ENCODE results near the gene AP1S2.
"Not testable (repeated sequence)": the region's sequence is repeated elsewhere in the genome, so short reads cannot be mapped to it uniquely, and the experiment has no call there.

Gene AP1S2

DNA sequence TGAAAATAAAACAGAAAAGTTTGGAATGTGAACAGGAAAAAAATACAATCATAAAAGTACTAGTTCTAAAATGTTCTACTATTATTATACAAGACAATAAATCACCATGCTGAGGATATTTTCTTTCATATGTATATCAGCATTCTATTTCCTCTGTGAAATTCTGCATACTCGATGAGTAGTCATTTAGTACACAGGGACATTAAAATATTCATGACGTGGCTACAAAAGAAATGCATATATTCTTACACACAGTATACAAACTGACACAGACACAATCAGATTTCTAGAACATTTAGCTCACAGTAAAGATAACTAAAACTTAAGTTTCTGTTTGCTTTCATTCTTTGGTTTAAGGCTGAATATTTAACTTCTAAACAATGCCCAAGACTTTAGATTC, 23.3 kb downstream of the AP1S2 start:
- not testable (repeated sequence) for H3K4me3 ChIP-seq (ENCODE audit: low read depth, low read length); H3K27me3 ChIP-seq (ENCODE audit: control insufficient read depth, insufficient read depth, low read length); H3K9me3 ChIP-seq (ENCODE audit: control insufficient read depth, insufficient read depth, low read depth, low read length); H3K9ac ChIP-seq (ENCODE audit: low read length); H3K27ac ChIP-seq (ENCODE audit: low read depth, low read length)
- peaks cover 45% of the 10 kb centered on the region for H3K36me3 ChIP-seq (ENCODE audit: control insufficient read depth, insufficient read depth, low read length)
- H3K4me1 ChIP-seq (ENCODE audit: control insufficient read depth, insufficient read depth, low read length): peaks cover 18% of the 10 kb centered on the region

- H3K27me3 ChIP-seq (ENCODE audit: control insufficient read depth, insufficient read depth, low read length): no peaks in the 10 kb centered on the region
- no peak overlapping the region for H3K4me3 ChIP-seq (ENCODE audit: low read depth, low read length)
- no peak overlapping the region for H3K9ac ChIP-seq (ENCODE audit: low read length)
- peaks cover 42% of the 10 kb centered on the region for H3K36me3 ChIP-seq (ENCODE audit: control insufficient read depth, insufficient read depth, low read length)
- no peaks in the 10 kb centered on the region for H3K9me3 ChIP-seq (ENCODE audit: control insufficient read depth, insufficient read depth, low read depth, low read length)
- peaks cover 13% of the 10 kb centered on the region for H3K4me1 ChIP-seq (ENCODE audit: control insufficient read depth, insufficient read depth, low read length)
- H3K27ac ChIP-seq (ENCODE audit: low read depth, low read length): no peak overlapping the region
Measured at GRCh38 chrX:15829217-15829616, 25.4 kb downstream of the AP1S2 start.

DNA sequence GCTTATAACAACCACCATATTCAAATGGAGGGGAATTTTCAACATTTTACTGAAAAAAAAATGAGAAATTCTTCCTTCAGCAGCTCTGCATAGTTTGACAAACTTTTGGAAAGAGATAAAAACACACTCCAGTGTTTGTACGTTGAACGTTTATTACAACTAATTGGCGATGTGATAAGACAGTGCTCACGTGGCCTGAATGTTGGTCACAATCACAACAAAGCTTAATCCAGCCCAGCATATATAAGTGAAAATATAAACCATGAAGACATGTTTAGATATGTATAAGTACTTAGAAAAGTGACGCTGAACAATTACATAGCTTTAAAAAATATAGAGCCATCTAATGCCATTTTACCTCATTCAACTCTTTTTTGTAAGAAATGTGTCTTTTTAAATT, 28.7 kb downstream of the AP1S2 start:
- Histone ChIP-seq H3K4me1 (ENCODE audit: control insufficient read depth, insufficient read depth, low read length) (no peaks in the 10 kb centered on the region; the same call in 1 of the 2 replicates), H3K9ac (ENCODE audit: low read length) (no peak overlapping the region), H3K36me3 (ENCODE audit: control insufficient read depth, insufficient read depth, low read length) (peaks cover 52% of the 10 kb centered on the region), H3K4me3 (ENCODE audit: low read depth, low read length) (no peak overlapping the region), H3K27me3 (ENCODE audit: control insufficient read depth, insufficient read depth, low read length) (no peaks in the 10 kb centered on the region), H3K27ac (ENCODE audit: low read depth, low read length) (no peak overlapping the region), H3K9me3 (ENCODE audit: control insufficient read depth, insufficient read depth, low read depth, low read length) (no peaks in the 10 kb centered on the region)

DNA sequence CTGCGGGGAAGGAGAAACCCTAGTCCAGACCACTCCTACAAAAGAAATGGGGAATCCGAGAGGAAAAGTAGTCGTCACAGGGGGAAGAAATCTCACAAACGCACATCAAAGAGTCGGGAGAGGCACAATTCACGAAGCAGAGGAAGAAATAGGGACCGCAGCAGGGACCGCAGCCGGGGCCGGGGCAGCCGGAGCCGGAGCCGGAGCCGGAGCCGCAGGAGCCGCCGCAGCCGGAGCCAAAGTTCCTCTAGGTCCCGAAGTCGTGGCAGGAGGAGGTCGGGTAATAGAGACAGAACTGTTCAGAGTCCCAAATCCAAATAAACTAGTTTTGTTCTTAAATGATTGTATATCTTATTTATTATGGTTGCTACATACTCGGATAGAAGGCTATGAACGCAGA, 31.7 kb downstream of the AP1S2 start:
- Histone ChIP-seq H3K36me3 (ENCODE audit: control insufficient read depth, insufficient read depth, low read length) (peaks cover 55% of the 10 kb centered on the region), H3K9ac (ENCODE audit: low read length) (no peak overlapping the region), H3K4me1 (ENCODE audit: control insufficient read depth, insufficient read depth, low read length) (no peaks in the 10 kb centered on the region; the same call in 1 of the 2 replicates), H3K9me3 (ENCODE audit: control insufficient read depth, insufficient read depth, low read depth, low read length) (no peaks in the 10 kb centered on the region), H3K4me3 (ENCODE audit: low read depth, low read length) (no peak overlapping the region), H3K27ac (ENCODE audit: low read depth, low read length) (no peak overlapping the region), H3K27me3 (ENCODE audit: control insufficient read depth, insufficient read depth, low read length) (no peaks in the 10 kb centered on the region)

- peaks cover 23% of the 10 kb centered on the region for H3K4me1 ChIP-seq (ENCODE audit: control insufficient read depth, insufficient read depth, low read length)
- H3K36me3 ChIP-seq (ENCODE audit: control insufficient read depth, insufficient read depth, low read length): peaks cover 59% of the 10 kb centered on the region
- H3K4me3 ChIP-seq (ENCODE audit: low read depth, low read length): no peak overlapping the region
- H3K27ac ChIP-seq (ENCODE audit: low read depth, low read length): no peak overlapping the region
- H3K9me3 ChIP-seq (ENCODE audit: control insufficient read depth, insufficient read depth, low read depth, low read length): no peaks in the 10 kb centered on the region
- H3K9ac ChIP-seq (ENCODE audit: low read length): no peak overlapping the region
- H3K27me3 ChIP-seq (ENCODE audit: control insufficient read depth, insufficient read depth, low read length): no peaks in the 10 kb centered on the region
Measured at GRCh38 chrX:15820106-15821073, 34.2 kb downstream of the AP1S2 start.

DNA sequence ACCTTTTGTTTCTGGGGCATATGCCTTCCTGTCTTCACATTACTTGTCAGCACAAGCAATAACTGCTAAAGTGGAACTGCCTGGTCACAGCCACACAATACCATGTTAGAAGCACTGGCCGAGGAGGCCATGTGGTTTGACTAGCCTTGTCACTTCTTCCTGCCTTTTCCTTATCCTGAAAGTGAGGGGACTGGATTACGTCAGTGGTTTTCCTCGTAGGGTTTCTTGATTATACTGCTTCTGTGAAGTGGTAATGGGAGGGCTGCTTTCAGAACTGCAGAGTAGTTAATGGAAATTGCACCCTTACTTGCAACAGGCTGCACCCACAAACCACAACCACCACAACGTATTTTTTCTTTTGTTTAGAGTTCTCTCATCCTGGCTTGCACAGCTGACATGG, 37.7 kb downstream of the AP1S2 start:
- Histone ChIP-seq H3K4me1 (ENCODE audit: control insufficient read depth, insufficient read depth, low read length) (peaks cover 23% of the 10 kb centered on the region), H3K9ac (ENCODE audit: low read length) (peak overlapping the region; percentile 22), H3K4me3 (ENCODE audit: low read depth, low read length) (no peak overlapping the region), H3K27me3 (ENCODE audit: control insufficient read depth, insufficient read depth, low read length) (no peaks in the 10 kb centered on the region), H3K27ac (ENCODE audit: low read depth, low read length) (peak overlapping the region; percentile 75), H3K9me3 (ENCODE audit: control insufficient read depth, insufficient read depth, low read depth, low read length) (no peaks in the 10 kb centered on the region), H3K36me3 (ENCODE audit: control insufficient read depth, insufficient read depth, low read length) (peaks cover 72% of the 10 kb centered on the region)

GRCh38 chrX:15816438-15816809, 38.2 kb downstream of the AP1S2 start:
- peaks cover 23% of the 10 kb centered on the region for H3K4me1 ChIP-seq (ENCODE audit: control insufficient read depth, insufficient read depth, low read length)
- peaks cover 72% of the 10 kb centered on the region for H3K36me3 ChIP-seq (ENCODE audit: control insufficient read depth, insufficient read depth, low read length)
- H3K4me3 ChIP-seq (ENCODE audit: low read depth, low read length): no peak overlapping the region
- H3K9ac ChIP-seq (ENCODE audit: low read length): peak overlapping the region; percentile 2
- no peaks in the 10 kb centered on the region for H3K9me3 ChIP-seq (ENCODE audit: control insufficient read depth, insufficient read depth, low read depth, low read length)
- peak overlapping the region; percentile 75 for H3K27ac ChIP-seq (ENCODE audit: low read depth, low read length)
- H3K27me3 ChIP-seq (ENCODE audit: control insufficient read depth, insufficient read depth, low read length): no peaks in the 10 kb centered on the region

DNA sequence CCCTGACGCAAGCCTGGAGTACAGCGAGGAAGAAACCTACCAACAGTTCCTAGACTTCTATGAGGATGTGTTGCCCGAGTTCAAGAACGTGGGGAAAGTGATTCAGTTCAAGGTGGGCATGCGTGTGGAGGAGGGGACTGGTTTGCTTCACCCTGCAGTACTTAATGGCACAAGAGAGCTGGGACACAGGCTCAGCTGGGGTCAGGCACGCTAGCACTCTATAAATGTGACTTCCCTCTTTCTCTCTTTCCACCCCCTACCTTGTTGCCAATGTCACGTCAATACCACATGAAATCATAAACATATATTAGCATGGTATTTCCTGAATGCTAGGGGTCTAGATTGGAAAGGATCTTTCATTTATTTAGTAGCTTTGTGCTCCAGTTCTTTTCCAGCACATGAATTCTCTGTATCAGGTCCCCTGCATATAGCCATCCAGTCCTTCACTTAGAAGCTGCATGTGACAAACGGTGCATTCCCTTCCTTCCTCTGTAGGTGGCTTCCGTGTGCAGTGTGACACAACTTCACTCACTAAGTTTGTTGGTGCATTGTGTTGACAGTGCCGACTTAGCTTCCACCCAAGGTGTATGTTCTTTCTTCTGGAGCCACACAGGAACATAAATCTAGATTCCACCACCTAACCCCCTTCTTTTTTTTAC, 38.7 kb downstream of the AP1S2 start:
- H3K27ac ChIP-seq (ENCODE audit: low read depth, low read length): peak overlapping the region; percentile 75
- H3K4me1 ChIP-seq (ENCODE audit: control insufficient read depth, insufficient read depth, low read length): peaks cover 23% of the 10 kb centered on the region
- H3K9me3 ChIP-seq (ENCODE audit: control insufficient read depth, insufficient read depth, low read depth, low read length): no peaks in the 10 kb centered on the region
- H3K27me3 ChIP-seq (ENCODE audit: control insufficient read depth, insufficient read depth, low read length): no peaks in the 10 kb centered on the region
- peak overlapping the region; percentile 2 for H3K9ac ChIP-seq (ENCODE audit: low read length)
- H3K4me3 ChIP-seq (ENCODE audit: low read depth, low read length): no peak overlapping the region
- peaks cover 73% of the 10 kb centered on the region for H3K36me3 ChIP-seq (ENCODE audit: control insufficient read depth, insufficient read depth, low read length)

- Histone ChIP-seq H3K9ac (ENCODE audit: low read length) (no peak overlapping the region), H3K4me3 (ENCODE audit: low read depth, low read length) (no peak overlapping the region), H3K27ac (ENCODE audit: low read depth, low read length) (no peak overlapping the region), H3K4me1 (ENCODE audit: control insufficient read depth, insufficient read depth, low read length) (peaks cover 23% of the 10 kb centered on the region), H3K27me3 (ENCODE audit: control insufficient read depth, insufficient read depth, low read length) (no peaks in the 10 kb centered on the region), H3K36me3 (ENCODE audit: control insufficient read depth, insufficient read depth, low read length) (peaks cover 71% of the 10 kb centered on the region), H3K9me3 (ENCODE audit: control insufficient read depth, insufficient read depth, low read depth, low read length) (no peaks in the 10 kb centered on the region)
Measured at GRCh38 chrX:15814771-15815365, 39.7 kb downstream of the AP1S2 start.

DNA sequence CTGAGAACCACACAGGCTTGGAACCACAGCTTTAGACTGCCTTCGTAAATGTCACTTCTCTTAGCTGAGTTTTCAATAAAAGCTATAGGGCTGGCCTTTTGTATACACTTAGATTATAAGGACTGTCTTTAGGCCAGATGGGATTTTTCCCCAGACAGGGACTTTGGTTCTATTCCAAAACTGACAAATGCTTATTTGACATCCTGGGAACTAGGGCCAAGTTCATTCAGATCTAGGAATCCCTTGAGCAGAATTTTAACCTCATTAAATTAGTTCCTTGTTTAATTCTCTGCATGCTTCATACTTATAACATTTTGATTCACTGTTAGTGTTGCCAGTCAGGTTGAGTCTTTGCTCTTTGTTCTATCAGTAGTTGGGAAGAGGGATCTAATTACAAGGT, 41.2 kb downstream of the AP1S2 start:
- Histone ChIP-seq H3K27me3 (ENCODE audit: control insufficient read depth, insufficient read depth, low read length) (no peaks in the 10 kb centered on the region), H3K27ac (ENCODE audit: low read depth, low read length) (no peak overlapping the region), H3K4me3 (ENCODE audit: low read depth, low read length) (no peak overlapping the region), H3K36me3 (ENCODE audit: control insufficient read depth, insufficient read depth, low read length) (peaks cover 76% of the 10 kb centered on the region), H3K9ac (ENCODE audit: low read length) (no peak overlapping the region), H3K9me3 (ENCODE audit: control insufficient read depth, insufficient read depth, low read depth, low read length) (no peaks in the 10 kb centered on the region), H3K4me1 (ENCODE audit: control insufficient read depth, insufficient read depth, low read length) (peaks cover 23% of the 10 kb centered on the region)
